Transverse colon (tissue), 3 donors: ENCODE results near the gene KCNRG.

Source experiments
- EP300 ChIP-seq: sonication (generic); formaldehyde crosslinking; IDR thresholded peaks from one replicate; pipeline ENCODE4 v1.6.1; 2017; ENCODE audit warnings: antibody characterized with exemption, low read depth
- TF ChIP-seq, protein P1 (sequence below), 5 experiments: fragments of 200-600 bp in 3 of 5; fragments of 450-650 bp in 2 of 5; sonication (generic) in 3 of 5; IDR thresholded peaks; 1 replicate in 2 of 5; 2 replicates in 3 of 5; pipeline ENCODE4 v1.5.1; 2016 to 2017; ENCODE audit warnings: antibody characterized with exemption in 5 of 5, inconsistent platforms in 3 of 5, mild to moderate bottlenecking in 2 of 5, moderate library complexity in 1 of 5

DNA sequence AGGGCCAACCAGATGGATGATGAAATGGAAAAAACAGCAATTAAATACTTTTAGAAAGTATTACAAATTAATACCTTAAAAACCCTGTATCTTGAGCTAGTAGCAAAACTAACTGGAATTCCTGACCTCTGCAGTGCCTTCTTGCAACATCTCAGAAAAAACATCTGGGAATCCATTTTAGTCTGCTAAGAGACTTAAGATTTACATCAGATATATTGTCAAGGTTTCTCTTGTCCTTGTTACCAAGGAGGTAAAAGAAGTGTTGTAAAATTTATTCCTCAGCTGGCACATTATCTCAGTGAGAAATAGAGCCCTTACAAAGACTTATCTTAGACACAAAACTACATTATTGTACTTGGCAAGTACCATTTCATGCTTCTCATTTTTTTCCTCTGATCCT lies 18.5 kb downstream of the KCNRG start:
- TF ChIP-seq, protein P1, sequence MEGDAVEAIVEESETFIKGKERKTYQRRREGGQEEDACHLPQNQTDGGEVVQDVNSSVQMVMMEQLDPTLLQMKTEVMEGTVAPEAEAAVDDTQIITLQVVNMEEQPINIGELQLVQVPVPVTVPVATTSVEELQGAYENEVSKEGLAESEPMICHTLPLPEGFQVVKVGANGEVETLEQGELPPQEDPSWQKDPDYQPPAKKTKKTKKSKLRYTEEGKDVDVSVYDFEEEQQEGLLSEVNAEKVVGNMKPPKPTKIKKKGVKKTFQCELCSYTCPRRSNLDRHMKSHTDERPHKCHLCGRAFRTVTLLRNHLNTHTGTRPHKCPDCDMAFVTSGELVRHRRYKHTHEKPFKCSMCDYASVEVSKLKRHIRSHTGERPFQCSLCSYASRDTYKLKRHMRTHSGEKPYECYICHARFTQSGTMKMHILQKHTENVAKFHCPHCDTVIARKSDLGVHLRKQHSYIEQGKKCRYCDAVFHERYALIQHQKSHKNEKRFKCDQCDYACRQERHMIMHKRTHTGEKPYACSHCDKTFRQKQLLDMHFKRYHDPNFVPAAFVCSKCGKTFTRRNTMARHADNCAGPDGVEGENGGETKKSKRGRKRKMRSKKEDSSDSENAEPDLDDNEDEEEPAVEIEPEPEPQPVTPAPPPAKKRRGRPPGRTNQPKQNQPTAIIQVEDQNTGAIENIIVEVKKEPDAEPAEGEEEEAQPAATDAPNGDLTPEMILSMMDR (IDR thresholded peaks at IDR 0.05): no peak
- TF ChIP-seq EP300: no peak
